ENCODE data around the gene PDLIM5.

DNA sequence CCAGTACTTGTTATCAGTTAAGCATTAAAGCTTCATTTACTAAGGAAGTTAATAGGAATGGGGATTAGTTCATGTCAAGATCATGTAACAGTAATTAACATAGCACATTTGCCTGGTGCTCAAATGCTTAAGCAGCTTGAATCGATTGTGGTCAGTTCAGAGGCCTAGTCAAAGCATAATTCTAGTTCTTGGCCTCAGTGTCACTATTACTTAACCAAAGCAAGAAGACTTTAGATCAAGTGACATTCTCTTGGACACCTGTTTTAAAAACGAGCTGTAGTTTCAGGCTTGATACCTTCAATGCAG is 190.8 kb downstream of the PDLIM5 start:
- TF ChIP-seq, protein P1, sequence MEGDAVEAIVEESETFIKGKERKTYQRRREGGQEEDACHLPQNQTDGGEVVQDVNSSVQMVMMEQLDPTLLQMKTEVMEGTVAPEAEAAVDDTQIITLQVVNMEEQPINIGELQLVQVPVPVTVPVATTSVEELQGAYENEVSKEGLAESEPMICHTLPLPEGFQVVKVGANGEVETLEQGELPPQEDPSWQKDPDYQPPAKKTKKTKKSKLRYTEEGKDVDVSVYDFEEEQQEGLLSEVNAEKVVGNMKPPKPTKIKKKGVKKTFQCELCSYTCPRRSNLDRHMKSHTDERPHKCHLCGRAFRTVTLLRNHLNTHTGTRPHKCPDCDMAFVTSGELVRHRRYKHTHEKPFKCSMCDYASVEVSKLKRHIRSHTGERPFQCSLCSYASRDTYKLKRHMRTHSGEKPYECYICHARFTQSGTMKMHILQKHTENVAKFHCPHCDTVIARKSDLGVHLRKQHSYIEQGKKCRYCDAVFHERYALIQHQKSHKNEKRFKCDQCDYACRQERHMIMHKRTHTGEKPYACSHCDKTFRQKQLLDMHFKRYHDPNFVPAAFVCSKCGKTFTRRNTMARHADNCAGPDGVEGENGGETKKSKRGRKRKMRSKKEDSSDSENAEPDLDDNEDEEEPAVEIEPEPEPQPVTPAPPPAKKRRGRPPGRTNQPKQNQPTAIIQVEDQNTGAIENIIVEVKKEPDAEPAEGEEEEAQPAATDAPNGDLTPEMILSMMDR (IDR thresholded peaks at IDR 0.05 in 4 of 5, conservative IDR thresholded peaks at IDR 0.05 in 1 of 5) = no peak
- no peak for TF ChIP-seq POLR2A (IDR thresholded peaks at IDR 0.05)
